HCT116 (cell line): Measurements from ENCODE around the gene GFAP.

Experiments used
- CEBPB ChIP-seq: IDR thresholded peaks from 2 replicates; pipeline ENCODE4 v1.6.1; 2012; ENCODE audit warnings: low read depth
- EGR1 ChIP-seq: IDR thresholded peaks from 2 replicates; pipeline ENCODE4 v1.6.1; 2012; ENCODE audit warnings: low read depth
- POLR2AphosphoS5 ChIP-seq: IDR thresholded peaks from 2 replicates; pipeline ENCODE4 v1.6.1; 2011; ENCODE audit warnings: mild to moderate bottlenecking, low read depth, low read length, moderate library complexity
- RAD21 ChIP-seq: IDR thresholded peaks from 2 replicates; pipeline ENCODE4 v1.6.1; 2012; ENCODE audit warnings: low read depth, mild to moderate bottlenecking
- ZNF274 ChIP-seq: fragments of 200-500 bp; sonication (Bioruptor generic); IDR thresholded peaks from 2 replicates; pipeline ENCODE4 v1.6.1; 2014; ENCODE audit warnings: mild to moderate bottlenecking, low read depth, low read length, inconsistent platforms
- TF ChIP-seq, protein P1 (sequence below), 3 experiments: fragments of 200-600 bp in 1 of 3; sonication (generic) in 1 of 3; IDR thresholded peaks in 2 of 3; conservative IDR thresholded peaks in 1 of 3; 2 replicates each; pipeline ENCODE4 v1.5.1; 2012 to 2017; ENCODE audit warnings: low read depth in 2 of 3, low read length in 2 of 3, antibody characterized with exemption in 1 of 3, borderline replicate concordance in 1 of 3, control low read depth in 1 of 3, mild to moderate bottlenecking in 1 of 3, mixed read lengths in 1 of 3, mixed run types in 1 of 3, moderate library complexity in 1 of 3; ENCODE audit not compliant: insufficient read depth in 1 of 3
- TF ChIP-seq, protein P2 (sequence below): IDR thresholded peaks from 2 replicates; pipeline ENCODE4 v1.6.1; 2012; ENCODE audit warnings: low read depth

DNA sequence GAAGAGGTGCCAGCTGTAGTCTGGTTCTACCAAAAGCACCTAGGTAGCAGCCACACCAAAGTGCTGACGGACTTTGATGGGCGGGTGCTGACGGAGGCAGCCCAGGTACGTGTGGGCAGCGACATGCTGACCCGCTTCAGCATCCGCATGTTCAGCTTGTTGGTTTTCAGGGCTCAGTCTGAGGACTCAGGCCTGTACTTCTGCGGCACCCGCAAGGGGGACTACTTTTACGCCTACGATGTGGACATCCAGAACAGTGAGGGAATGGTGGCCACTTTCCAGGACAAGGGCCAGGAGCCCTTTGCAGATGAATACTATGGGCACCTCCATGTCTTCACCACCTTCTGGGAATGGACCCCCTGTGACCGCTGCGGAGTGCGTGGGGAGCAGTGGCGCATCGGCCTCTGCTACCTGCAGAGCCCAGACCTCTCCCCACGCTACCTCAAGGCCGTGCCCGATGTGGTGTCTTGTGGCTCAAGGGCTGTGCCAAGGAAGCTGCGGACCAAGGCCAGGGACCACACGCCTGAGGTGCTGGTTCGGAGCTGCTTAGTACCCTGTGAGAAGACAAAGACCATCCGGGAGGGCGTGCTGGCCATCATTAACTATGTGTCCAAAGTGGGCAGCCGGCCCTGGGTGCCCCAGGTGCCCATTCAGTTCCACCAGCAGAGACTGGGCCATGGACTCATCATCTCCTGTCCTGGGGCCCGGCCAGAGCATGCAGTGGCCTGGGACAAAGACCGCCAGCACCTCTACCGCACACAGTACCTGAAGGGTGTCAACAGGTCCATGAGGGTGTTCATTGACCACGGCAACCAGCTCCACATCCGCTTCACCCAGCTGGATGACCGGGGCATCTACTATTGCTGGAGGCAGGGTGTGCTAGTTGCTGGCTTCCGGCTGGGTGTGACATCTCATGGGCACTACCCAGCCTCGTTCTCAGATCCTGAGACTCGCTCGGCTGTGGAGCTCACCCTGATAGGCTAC lies 11.0 kb downstream of the GFAP start:
- TF ChIP-seq, protein P1, sequence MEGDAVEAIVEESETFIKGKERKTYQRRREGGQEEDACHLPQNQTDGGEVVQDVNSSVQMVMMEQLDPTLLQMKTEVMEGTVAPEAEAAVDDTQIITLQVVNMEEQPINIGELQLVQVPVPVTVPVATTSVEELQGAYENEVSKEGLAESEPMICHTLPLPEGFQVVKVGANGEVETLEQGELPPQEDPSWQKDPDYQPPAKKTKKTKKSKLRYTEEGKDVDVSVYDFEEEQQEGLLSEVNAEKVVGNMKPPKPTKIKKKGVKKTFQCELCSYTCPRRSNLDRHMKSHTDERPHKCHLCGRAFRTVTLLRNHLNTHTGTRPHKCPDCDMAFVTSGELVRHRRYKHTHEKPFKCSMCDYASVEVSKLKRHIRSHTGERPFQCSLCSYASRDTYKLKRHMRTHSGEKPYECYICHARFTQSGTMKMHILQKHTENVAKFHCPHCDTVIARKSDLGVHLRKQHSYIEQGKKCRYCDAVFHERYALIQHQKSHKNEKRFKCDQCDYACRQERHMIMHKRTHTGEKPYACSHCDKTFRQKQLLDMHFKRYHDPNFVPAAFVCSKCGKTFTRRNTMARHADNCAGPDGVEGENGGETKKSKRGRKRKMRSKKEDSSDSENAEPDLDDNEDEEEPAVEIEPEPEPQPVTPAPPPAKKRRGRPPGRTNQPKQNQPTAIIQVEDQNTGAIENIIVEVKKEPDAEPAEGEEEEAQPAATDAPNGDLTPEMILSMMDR (IDR thresholded peaks at IDR 0.05 in 2 of 3, conservative IDR thresholded peaks at IDR 0.05 in 1 of 3; ENCODE audit: borderline replicate concordance in 1 of 3, insufficient read depth in 1 of 3, low read depth in 2 of 3, low read length in 2 of 3): no peak
- TF ChIP-seq POLR2AphosphoS5 (no peak), ZNF274 (no peak), RAD21 (no peak), EGR1 (no peak), CEBPB (no peak)
- TF ChIP-seq, protein P2, sequence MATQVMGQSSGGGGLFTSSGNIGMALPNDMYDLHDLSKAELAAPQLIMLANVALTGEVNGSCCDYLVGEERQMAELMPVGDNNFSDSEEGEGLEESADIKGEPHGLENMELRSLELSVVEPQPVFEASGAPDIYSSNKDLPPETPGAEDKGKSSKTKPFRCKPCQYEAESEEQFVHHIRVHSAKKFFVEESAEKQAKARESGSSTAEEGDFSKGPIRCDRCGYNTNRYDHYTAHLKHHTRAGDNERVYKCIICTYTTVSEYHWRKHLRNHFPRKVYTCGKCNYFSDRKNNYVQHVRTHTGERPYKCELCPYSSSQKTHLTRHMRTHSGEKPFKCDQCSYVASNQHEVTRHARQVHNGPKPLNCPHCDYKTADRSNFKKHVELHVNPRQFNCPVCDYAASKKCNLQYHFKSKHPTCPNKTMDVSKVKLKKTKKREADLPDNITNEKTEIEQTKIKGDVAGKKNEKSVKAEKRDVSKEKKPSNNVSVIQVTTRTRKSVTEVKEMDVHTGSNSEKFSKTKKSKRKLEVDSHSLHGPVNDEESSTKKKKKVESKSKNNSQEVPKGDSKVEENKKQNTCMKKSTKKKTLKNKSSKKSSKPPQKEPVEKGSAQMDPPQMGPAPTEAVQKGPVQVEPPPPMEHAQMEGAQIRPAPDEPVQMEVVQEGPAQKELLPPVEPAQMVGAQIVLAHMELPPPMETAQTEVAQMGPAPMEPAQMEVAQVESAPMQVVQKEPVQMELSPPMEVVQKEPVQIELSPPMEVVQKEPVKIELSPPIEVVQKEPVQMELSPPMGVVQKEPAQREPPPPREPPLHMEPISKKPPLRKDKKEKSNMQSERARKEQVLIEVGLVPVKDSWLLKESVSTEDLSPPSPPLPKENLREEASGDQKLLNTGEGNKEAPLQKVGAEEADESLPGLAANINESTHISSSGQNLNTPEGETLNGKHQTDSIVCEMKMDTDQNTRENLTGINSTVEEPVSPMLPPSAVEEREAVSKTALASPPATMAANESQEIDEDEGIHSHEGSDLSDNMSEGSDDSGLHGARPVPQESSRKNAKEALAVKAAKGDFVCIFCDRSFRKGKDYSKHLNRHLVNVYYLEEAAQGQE: no peak
